ENCODE measurements around the gene DLGAP4.

DLGAP4 gene

DNA sequence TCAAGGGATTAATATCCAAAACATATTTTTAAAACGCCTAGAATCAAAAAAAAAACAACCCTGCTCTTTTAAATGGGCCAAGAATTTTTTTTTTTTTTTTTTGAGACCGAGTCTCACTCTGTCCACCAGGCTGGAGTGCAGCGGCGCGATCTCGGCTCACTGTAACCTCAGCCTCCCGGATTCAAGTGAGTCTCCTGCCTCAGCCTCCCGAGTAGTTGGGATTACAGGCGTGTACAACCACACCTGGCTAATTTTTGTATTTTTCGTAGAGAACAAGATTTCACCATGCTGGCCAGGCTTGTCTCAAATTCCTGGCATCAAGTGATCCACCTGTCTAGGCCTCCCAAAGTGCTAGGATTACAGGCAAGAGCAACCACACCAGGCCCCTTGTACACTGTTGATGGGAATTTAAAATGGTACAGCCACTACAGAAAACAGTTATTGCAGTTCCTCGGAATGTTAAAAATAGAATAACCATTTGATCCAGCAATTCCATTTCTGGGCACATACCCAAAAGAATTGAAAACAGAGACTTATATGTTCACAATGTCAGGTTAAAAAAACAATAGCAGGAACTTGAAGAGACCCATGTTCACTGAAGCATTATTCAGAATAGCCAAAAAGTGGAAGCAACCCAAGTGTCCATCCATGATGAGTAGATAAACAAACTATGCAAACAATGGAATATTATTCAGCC lies 232.0 kb downstream of the DLGAP4 start:
- no peak overlapping the region for H3K27ac ChIP-seq (ENCODE audit: low read length)
- H3K4me3 ChIP-seq (ENCODE audit: low read depth in 1 of 2, low read length in 2 of 2): no peak overlapping the region
- no peaks in the 10 kb centered on the region for H3K9me3 ChIP-seq (ENCODE audit: control insufficient read depth in 1 of 2, low read length in 2 of 2)
- peaks cover 0 to 10% of the 10 kb centered on the region in 2 donors for H3K4me1 ChIP-seq (ENCODE audit: control insufficient read depth in 1 of 2, insufficient read depth in 2 of 2, low read length in 2 of 2)
- peaks cover 0 to 12% of the 10 kb centered on the region in 2 donors for H3K36me3 ChIP-seq (ENCODE audit: control insufficient read depth in 1 of 2, insufficient read depth in 2 of 2, low read length in 2 of 2)
- H3K27me3 ChIP-seq (ENCODE audit: low read depth, low read length): no peaks in the 10 kb centered on the region

DNA sequence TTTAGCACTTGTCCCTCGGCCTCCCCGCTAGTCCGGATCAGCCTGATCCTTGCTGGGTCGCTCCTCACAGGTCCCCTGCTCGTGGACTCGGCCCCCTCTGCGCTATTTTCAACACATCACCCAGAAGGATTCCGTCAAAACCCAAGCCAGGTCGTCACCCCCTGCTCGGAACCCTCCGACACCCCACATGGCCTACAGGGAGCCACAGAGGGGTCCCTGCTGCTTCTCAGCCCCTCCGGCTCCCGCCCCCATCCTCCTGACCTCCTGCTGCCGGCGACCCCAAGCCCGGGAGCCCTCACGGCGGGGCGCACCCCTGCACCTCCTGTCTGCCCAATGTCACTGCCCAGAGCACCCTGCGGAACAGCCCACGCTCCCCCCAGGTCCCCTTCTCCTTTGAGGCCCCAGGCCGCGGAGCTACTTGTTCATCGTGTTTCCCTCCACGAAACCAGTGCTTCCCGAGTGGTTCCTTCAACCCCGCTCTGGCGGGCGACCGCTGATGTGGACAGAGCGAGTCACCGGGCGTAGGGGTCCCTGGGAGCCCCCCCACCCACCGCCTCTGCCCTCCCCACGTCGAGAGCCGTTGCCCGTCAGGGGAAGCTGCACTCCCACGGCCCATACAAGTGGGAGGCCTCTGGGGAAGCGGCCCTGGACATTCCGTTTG lies 234.5 kb downstream of the DLGAP4 start:
- peak overlapping the region; percentile 83 for H3K27ac ChIP-seq (ENCODE audit: low read length)
- no peaks in the 10 kb centered on the region for H3K27me3 ChIP-seq (ENCODE audit: low read depth, low read length)
- peaks cover 0 to 32% of the 10 kb centered on the region in 2 donors for H3K4me1 ChIP-seq (ENCODE audit: control insufficient read depth in 1 of 2, insufficient read depth in 2 of 2, low read length in 2 of 2)
- H3K4me3 ChIP-seq (ENCODE audit: low read depth in 1 of 2, low read length in 2 of 2): peak overlapping the region; percentile 37 to 71
- H3K9me3 ChIP-seq (ENCODE audit: control insufficient read depth in 1 of 2, low read length in 2 of 2): no peaks in the 10 kb centered on the region
- peaks cover 0 to 29% of the 10 kb centered on the region in 2 donors for H3K36me3 ChIP-seq (ENCODE audit: control insufficient read depth in 1 of 2, insufficient read depth in 2 of 2, low read length in 2 of 2)

DNA sequence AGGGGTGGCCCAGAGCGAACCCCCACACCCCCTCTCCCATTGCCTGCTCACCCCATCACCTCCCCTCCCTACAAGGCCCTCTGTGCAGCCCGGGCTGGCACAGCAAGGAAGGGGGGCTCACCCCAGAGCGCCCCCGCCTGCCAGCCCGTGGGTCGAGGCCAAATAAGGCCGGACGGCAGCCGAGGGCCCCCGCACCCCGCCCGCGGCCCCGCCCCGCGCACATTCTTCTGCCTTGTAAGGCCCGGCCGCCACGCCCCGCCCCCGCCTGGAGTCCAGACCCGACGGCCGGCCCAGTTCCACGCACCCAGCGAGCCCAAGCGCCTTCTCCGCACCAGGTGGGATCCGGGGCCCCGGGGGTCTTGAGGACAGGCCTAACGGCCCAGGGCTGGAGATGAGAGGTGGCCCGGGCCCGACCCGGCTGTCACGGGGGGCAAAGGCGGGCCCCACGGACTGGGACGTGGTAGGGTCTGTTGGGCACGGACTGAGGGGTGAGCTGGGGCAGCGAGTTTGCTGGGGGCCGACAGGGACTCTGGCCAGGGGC lies 235.2 kb downstream of the DLGAP4 start, which contains the start of gene MYL9:
Gene MYL9 (plus strand): TSS at position 293 of the 541 bp plus-strand sequence. CDS start 3,366 bp downstream, outside the sequence.
- no peaks in the 10 kb centered on the region for H3K9me3 ChIP-seq (ENCODE audit: control insufficient read depth in 1 of 2, low read length in 2 of 2)
- H3K4me1 ChIP-seq (ENCODE audit: control insufficient read depth in 1 of 2, insufficient read depth in 2 of 2, low read length in 2 of 2): peaks cover 0 to 37% of the 10 kb centered on the region in 2 donors
- no peaks in the 10 kb centered on the region for H3K27me3 ChIP-seq (ENCODE audit: low read depth, low read length)
- peak within 1 kb of the TSS; percentile 71 to 74 for H3K4me3 ChIP-seq (ENCODE audit: low read depth in 1 of 2, low read length in 2 of 2)
- peak within 1 kb of the TSS; percentile 83 for H3K27ac ChIP-seq (ENCODE audit: low read length)
- peaks cover 0 to 29% of the 10 kb centered on the region in 2 donors for H3K36me3 ChIP-seq (ENCODE audit: control insufficient read depth in 1 of 2, insufficient read depth in 2 of 2, low read length in 2 of 2)

DNA sequence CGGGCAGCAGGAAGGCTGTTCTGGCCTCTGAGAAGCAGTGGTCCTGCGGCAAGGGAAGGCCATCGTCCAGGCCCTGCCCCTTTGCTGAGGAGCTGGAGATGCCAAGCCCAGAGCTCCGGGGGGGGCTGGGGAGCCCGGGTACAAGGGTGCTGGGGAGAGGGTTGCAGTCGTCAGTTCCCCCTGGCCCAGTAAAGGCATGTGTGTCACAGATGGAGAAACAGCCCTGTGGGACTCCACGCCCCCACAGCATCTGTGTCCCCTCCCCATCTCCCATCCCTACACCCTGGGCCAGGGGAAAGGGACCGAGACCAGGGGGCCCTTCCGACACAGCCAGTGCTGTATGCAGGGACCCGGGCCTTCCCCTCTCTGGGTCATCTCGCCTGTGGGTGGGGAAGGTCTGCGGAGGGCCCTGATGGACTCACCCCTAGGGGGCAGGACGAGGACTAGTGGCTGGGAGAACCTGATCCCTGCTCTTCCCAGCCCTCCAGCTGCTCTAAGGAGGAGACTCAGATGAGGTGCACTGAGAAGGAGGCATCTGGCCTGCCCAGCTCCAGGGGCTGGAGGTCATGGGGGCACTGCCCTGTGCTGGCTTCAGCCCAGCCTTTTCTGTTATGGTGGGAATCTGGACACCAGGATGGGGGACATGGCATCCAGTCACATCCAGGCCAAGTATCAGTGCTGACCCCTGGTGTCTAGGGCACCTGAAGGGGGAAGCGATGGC lies 235.8 kb downstream of the DLGAP4 start:
- peak overlapping the region; percentile 71 to 74 for H3K4me3 ChIP-seq (ENCODE audit: low read depth in 1 of 2, low read length in 2 of 2)
- H3K27ac ChIP-seq (ENCODE audit: low read length): peak overlapping the region; percentile 80
- H3K36me3 ChIP-seq (ENCODE audit: control insufficient read depth in 1 of 2, insufficient read depth in 2 of 2, low read length in 2 of 2): peaks cover 0 to 32% of the 10 kb centered on the region in 2 donors
- peaks cover 0 to 43% of the 10 kb centered on the region in 2 donors for H3K4me1 ChIP-seq (ENCODE audit: control insufficient read depth in 1 of 2, insufficient read depth in 2 of 2, low read length in 2 of 2)
- no peaks in the 10 kb centered on the region for H3K9me3 ChIP-seq (ENCODE audit: control insufficient read depth in 1 of 2, low read length in 2 of 2)
- H3K27me3 ChIP-seq (ENCODE audit: low read depth, low read length): no peaks in the 10 kb centered on the region

DNA sequence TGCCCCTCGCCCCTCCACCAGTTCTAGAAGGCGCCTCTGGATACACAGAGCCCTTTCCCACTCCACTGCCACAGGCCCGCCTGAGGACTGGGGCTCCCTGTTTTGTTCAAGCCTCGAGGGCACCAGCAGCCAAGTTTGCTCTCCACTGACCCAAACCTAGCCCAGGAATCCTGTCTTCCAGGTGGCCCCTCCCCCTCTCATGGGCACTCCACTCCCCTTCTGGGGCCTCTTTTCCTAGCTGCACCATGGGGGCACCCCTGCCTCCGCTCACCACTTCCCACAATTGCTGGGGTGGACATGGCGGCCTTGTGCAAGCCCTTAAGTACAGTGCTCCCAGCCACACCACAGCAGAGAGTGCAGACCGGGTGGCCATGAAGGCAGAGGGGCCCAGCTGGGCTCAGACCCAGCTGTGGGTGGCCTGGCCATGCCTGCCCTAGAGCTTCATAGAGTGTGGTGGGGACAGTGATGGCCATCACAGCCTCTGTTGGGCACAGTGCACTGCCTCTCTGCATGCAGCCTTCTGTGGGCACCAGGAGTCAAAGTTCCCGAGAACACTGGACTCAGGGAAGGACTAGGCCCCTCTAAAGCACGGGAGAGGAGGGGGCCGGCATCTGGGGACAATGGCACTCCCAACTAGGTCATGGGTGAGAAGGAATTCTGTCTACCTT lies 236.5 kb downstream of the DLGAP4 start:
- Histone ChIP-seq H3K4me1 (ENCODE audit: control insufficient read depth in 1 of 2, insufficient read depth in 2 of 2, low read length in 2 of 2) (peaks cover 0 to 50% of the 10 kb centered on the region in 2 donors), H3K4me3 (ENCODE audit: low read depth in 1 of 2, low read length in 2 of 2) (peak overlapping the region; percentile 71 to 74), H3K9me3 (ENCODE audit: control insufficient read depth in 1 of 2, low read length in 2 of 2) (no peaks in the 10 kb centered on the region), H3K27ac (ENCODE audit: low read length) (peak overlapping the region; percentile 80), H3K27me3 (ENCODE audit: low read depth, low read length) (no peaks in the 10 kb centered on the region), H3K36me3 (ENCODE audit: control insufficient read depth in 1 of 2, insufficient read depth in 2 of 2, low read length in 2 of 2) (peaks cover 6 to 39% of the 10 kb centered on the region in 2 donors)

DNA sequence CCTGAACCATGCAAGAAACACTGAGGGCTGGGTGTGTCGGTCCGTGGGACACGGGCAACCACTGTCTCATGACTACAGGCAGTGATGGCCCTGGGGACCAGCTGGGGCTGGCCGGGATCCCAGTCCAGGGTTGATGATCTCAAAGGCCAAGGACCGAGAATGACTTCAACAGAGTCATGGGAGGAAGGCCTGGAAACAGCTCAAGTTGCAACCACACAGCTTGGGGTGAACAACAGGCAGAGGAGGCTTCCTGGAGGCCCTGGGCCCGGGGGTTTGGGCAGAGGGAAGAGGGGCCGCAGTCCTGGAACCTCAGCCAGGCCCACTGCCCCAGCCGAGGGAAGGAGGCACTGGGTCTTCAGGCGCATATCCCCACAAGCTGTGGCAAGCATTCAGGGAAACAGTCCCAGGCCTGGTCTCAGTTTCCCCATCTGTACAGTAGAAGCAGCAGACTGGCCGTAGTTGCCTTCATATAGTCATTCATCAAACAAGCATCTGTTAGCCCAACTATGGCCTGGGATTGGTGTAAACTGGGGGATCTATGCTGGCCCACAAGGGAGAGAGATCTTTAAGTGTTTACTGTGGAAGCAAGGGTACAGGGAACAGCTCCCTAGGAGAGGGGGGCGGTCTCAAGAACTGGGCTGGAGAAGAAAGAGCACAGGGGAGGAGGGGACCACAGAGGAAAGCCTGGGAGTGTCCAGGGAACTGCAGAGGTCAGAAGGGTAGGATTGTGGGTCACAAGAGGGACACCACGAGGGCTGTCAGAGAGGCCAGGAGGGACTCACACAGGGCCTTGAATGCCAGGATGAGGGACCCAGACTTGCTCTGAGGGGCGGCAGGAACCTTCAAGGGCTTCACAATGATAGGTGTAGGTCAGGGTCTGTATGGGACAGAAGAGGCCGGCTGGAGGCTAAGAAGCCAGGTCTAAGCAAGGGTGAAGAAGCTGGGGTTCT lies 237.3 kb downstream of the DLGAP4 start:
- H3K9me3 ChIP-seq (ENCODE audit: control insufficient read depth in 1 of 2, low read length in 2 of 2): no peaks in the 10 kb centered on the region
- H3K36me3 ChIP-seq (ENCODE audit: control insufficient read depth in 1 of 2, insufficient read depth in 2 of 2, low read length in 2 of 2): peaks cover 14 to 47% of the 10 kb centered on the region in 2 donors
- H3K4me1 ChIP-seq (ENCODE audit: control insufficient read depth in 1 of 2, insufficient read depth in 2 of 2, low read length in 2 of 2): peaks cover 0 to 57% of the 10 kb centered on the region in 2 donors
- H3K27me3 ChIP-seq (ENCODE audit: low read depth, low read length): no peaks in the 10 kb centered on the region
- peak overlapping the region; percentile 71 to 74 for H3K4me3 ChIP-seq (ENCODE audit: low read depth in 1 of 2, low read length in 2 of 2)
- peak overlapping the region; percentile 80 for H3K27ac ChIP-seq (ENCODE audit: low read length)

DNA sequence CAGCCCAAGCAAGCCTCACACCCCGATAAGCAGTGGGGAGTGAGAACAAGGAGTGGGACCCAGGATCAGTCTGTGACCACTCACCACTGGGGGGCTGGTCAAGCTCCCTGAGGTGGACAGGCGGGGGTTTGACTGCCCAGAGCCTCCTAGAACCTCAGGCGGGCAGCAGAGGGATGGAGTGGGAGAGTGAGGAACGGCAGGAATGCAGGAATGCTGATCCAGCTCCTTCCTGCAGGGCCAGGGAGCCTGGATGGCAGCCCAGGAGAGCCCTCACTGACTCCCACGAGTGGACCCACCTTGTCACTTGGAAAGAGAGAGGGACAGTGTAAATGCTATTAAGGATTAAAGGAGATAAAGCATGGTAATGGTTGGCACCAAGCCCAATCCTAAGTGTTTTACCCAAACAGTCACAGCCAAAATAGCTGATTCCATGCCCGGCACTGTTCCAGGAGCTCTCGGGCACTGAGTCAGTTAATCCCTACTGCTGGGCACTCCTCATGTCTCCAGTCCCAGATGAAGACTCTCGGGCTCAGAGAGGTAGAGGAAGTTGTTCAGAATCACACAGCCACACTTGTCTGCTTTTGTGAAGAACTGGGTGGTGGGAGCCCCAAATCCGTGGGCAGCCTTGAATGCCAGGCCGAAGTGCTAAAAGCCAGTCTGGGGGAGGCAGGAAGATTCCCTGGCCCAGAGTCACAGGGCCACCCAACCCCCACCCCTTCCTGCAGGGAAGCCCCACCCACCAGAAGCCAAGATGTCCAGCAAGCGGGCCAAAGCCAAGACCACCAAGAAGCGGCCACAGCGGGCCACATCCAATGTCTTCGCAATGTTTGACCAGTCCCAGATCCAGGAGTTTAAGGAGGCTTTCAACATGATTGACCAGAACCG lies 238.2 kb downstream of the DLGAP4 start:
- peaks cover 18 to 54% of the 10 kb centered on the region in 2 donors for H3K36me3 ChIP-seq (ENCODE audit: control insufficient read depth in 1 of 2, insufficient read depth in 2 of 2, low read length in 2 of 2)
- H3K4me1 ChIP-seq (ENCODE audit: control insufficient read depth in 1 of 2, insufficient read depth in 2 of 2, low read length in 2 of 2): peaks cover 0 to 57% of the 10 kb centered on the region in 2 donors
- H3K27ac ChIP-seq (ENCODE audit: low read length): peak overlapping the region; percentile 80
- no peaks in the 10 kb centered on the region for H3K9me3 ChIP-seq (ENCODE audit: control insufficient read depth in 1 of 2, low read length in 2 of 2)
- no peaks in the 10 kb centered on the region for H3K27me3 ChIP-seq (ENCODE audit: low read depth, low read length)
- peak overlapping the region; percentile 71 to 74 for H3K4me3 ChIP-seq (ENCODE audit: low read depth in 1 of 2, low read length in 2 of 2)

DNA sequence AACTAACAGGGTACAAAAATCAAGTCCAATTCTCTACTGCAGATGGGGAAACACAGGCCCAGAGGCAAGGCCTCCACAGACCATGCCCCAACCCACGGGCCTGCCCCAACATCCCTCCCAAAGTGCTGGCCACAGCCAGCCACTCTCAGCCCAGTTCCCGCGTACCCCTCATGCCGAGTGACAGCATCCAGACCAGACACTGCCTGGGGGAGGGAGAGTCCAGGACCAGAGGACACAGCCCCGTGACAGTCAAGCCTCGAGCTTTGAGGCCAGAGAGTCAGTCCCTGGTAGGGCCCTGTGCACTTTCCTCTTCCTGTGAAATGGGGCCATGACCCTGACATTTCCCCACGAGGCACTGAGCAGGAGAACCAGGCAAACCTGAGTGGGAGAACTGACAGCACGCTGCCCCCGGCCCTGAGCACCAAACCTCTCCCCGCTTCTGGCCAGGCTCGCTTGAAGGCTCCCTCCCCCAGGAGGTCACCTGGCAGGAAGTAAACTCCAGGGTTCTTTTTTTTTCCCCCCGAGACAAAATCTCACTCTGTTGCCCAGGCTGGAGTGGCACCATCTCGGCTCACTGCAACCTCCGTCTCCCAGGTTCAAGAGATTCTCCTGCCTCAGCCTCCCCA lies 240.1 kb downstream of the DLGAP4 start:
- peaks cover 18 to 60% of the 10 kb centered on the region in 2 donors for H3K36me3 ChIP-seq (ENCODE audit: control insufficient read depth in 1 of 2, insufficient read depth in 2 of 2, low read length in 2 of 2)
- H3K27ac ChIP-seq (ENCODE audit: low read length): no peak overlapping the region

More for the DNA sequence above, 240.1 kb downstream of the DLGAP4 start:
- H3K4me3 ChIP-seq (ENCODE audit: low read depth in 1 of 2, low read length in 2 of 2): peak overlapping the region in 1 of 2 donors; percentile 71
- H3K27me3 ChIP-seq (ENCODE audit: low read depth, low read length): no peaks in the 10 kb centered on the region
- peaks cover 0 to 53% of the 10 kb centered on the region in 2 donors for H3K4me1 ChIP-seq (ENCODE audit: control insufficient read depth in 1 of 2, insufficient read depth in 2 of 2, low read length in 2 of 2)
- no peaks in the 10 kb centered on the region for H3K9me3 ChIP-seq (ENCODE audit: control insufficient read depth in 1 of 2, low read length in 2 of 2)
